ENCODE measurements around the gene SRP68. TPM values are rescaled to one million over a fixed set of nuclear protein-coding genes. Genes with fewer than 3 reads are reported as not detected.

SRP68 gene
- total and polyA plus RNA-seq, 2 of the 8 experiments (the other 6 are each of a cell fraction or from before 2014, with no cell fraction given): 57.7 to 83.5 TPM

DNA sequence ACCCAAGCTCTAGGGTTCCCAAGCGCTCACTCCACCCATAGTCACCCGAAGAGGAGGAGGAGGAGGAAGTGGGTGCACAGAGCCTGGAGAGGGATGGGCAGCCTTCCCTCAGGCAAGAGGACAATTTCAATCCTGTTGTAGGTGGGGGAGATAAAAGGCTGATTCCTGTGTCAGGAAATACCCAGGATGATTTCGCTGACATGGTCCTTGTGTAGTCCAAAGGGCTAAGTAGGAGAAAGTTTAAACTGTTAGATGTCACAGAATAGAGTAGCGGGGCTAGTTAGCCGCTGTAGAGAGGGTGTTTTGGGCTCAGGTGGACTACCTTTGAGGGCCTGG lies 32.5 kb upstream of the SRP68 start:
- Histone ChIP-seq H4K8ac (ENCODE audit: extremely low read depth, insufficient read depth, low read length) (no peak overlapping the region), H3K27ac (ENCODE audit: low read depth, low read length) (no peak overlapping the region), H4K20me1 (replicated peaks in 1 of 2; ENCODE audit: control insufficient read depth in 1 of 2, insufficient read depth in 2 of 2, low read length in 2 of 2) (no peaks in the 10 kb centered on the region), H3K56ac (replicated peaks; ENCODE audit: insufficient read length, low read depth, low read length) (no peak overlapping the region), H2BK12ac (ENCODE audit: low read depth, low read length) (0 out of 2 replicates have a peak overlapping the region, but pooled peaks have one; percentile 11), H3K4me2 (ENCODE audit: insufficient read depth in 1 of 2, low read depth in 2 of 2, low read length in 2 of 2) (no peak overlapping the region; a peak in 1 of 4 replicates), H2BK120ac (replicated peaks; ENCODE audit: low read depth, low read length) (no peak overlapping the region), H3K23me2 (ENCODE audit: low read depth, low read length) (peaks cover 9% of the 10 kb centered on the region; the same call in 1 of the 2 replicates), H3K23ac (ENCODE audit: insufficient read length) (no peak overlapping the region), H3K18ac (ENCODE audit: extremely low read depth, low read length) (no peak overlapping the region), H2BK5ac (ENCODE audit: low read depth, low read length) (peak overlapping the region; percentile 22; the same call in 1 of the 2 replicates), H3K79me2 (ENCODE audit: control insufficient read depth in 1 of 2, insufficient read depth in 2 of 2, low read length in 2 of 2) (peaks cover 5 to 8% of the 10 kb centered on the region in 2 experiments; a peak in 3 of 4 replicates), H2BK15ac (ENCODE audit: low read length) (peak overlapping the region; percentile 92; the same call in 1 of the 2 replicates), H4K5ac (ENCODE audit: insufficient read length, low read depth, low read length) (no peak overlapping the region), H3K27me3 (replicated peaks in 1 of 4; ENCODE audit: control insufficient read depth in 3 of 4, extremely low read depth in 1 of 4, insufficient read depth in 3 of 4, low read length in 3 of 4) (no peaks in the 10 kb centered on the region), H2BK20ac (ENCODE audit: low read length) (peak overlapping the region; percentile 66), H3K4me3 (ENCODE audit: extremely low read depth in 1 of 4, insufficient read depth in 2 of 4, low read depth in 3 of 4, low read length in 4 of 4) (no peak overlapping the region), H3K79me1 (ENCODE audit: low read depth, low read length) (peaks cover 8% of the 10 kb centered on the region), H3K9ac (replicated peaks in 1 of 4; ENCODE audit: extremely low read depth in 1 of 4, low read depth in 3 of 4, low read length in 3 of 4) (no peak overlapping the region), H3K14ac (ENCODE audit: insufficient read length) (no peak overlapping the region), H3K9me3 (ENCODE audit: insufficient read depth in 2 of 2, low read depth in 1 of 2, low read length in 1 of 2) (no peaks in the 10 kb centered on the region), H3K36me3 (ENCODE audit: control insufficient read depth in 2 of 4, insufficient read depth in 4 of 4, low read length in 3 of 4) (peaks cover 8 to 18% (median 9%) of the 10 kb centered on the region in 4 experiments), H3K4ac (replicated peaks; ENCODE audit: insufficient read length, low read depth, low read length) (no peak overlapping the region), H2AFZ (ENCODE audit: low read length) (no peak overlapping the region), H2AK5ac (ENCODE audit: low read depth, low read length) (no peak overlapping the region), H3K4me1 (replicated peaks in 1 of 4; ENCODE audit: control insufficient read depth in 3 of 4, insufficient read depth in 4 of 4, low read length in 3 of 4) (peaks cover 6 to 16% (median 9%) of the 10 kb centered on the region in 4 experiments; a peak in 6 of 7 replicates), H4K91ac (replicated peaks; ENCODE audit: insufficient read length, low read length) (peak overlapping the region; percentile 15)
- WGBS, 2 experiments (ENCODE audit: extremely low coverage in 1 of 2, insufficient coverage in 1 of 2, insufficient read length in 1 of 2, insufficient replicate concordance in 2 of 2, low coverage in 1 of 2, low lambda C conversion rate in 2 of 2, missing lambda C conversion rate in 1 of 2): 81% methylated on average over 5 of the region's 5 CpGs; no CpG with 5 or more reads in 1 of the 2 experiments
- CTCF ChIA-PET (ENCODE audit: partially characterized antibody): interaction anchor here (1.0 to 41.5 kb wide), 6 partner anchors 10 to 280 kb away, joined by 3 to 778 read pairs (median 8); partner anchors contain the start of gene FOXJ1
- FAIRE-seq: no peak
- DNase-seq (ENCODE audit: low read depth in 1 of 2, low spot score in 2 of 2): no peak
- POLR2A ChIA-PET (ENCODE audit: partially characterized antibody): interaction anchor here (0.6 to 4.6 kb wide), 6 partner anchors 9 to 552 kb away, joined by 3 to 23 read pairs (median 4); partner anchors contain the start of genes GALR2, SRP68 and ZACN
- TF ChIP-seq, protein P1, sequence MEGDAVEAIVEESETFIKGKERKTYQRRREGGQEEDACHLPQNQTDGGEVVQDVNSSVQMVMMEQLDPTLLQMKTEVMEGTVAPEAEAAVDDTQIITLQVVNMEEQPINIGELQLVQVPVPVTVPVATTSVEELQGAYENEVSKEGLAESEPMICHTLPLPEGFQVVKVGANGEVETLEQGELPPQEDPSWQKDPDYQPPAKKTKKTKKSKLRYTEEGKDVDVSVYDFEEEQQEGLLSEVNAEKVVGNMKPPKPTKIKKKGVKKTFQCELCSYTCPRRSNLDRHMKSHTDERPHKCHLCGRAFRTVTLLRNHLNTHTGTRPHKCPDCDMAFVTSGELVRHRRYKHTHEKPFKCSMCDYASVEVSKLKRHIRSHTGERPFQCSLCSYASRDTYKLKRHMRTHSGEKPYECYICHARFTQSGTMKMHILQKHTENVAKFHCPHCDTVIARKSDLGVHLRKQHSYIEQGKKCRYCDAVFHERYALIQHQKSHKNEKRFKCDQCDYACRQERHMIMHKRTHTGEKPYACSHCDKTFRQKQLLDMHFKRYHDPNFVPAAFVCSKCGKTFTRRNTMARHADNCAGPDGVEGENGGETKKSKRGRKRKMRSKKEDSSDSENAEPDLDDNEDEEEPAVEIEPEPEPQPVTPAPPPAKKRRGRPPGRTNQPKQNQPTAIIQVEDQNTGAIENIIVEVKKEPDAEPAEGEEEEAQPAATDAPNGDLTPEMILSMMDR (IDR thresholded peaks at IDR 0.05; ENCODE audit: control extremely low read depth in 1 of 3, insufficient read depth in 1 of 3, low read depth in 1 of 3, low read length in 3 of 3): no peak
- no peak for TF ChIP-seq JUND (IDR thresholded peaks at IDR 0.05; ENCODE audit: low read length)
- no peak for TF ChIP-seq POLR2AphosphoS5 (IDR thresholded peaks at IDR 0.05; ENCODE audit: low read depth, low read length)
- no peak for TF ChIP-seq TAF7 (optimal IDR thresholded peaks at IDR 0.05; ENCODE audit: borderline replicate concordance, low read depth, low read length)
- TF ChIP-seq RAD21 (IDR thresholded peaks at IDR 0.05 in 1 of 2, conservative IDR thresholded peaks at IDR 0.05 in 1 of 2; ENCODE audit: low read depth in 2 of 2, low read length in 2 of 2): no peak
- TF ChIP-seq NRF1 (IDR thresholded peaks at IDR 0.05; ENCODE audit: low read depth, low read length): no peak
- TF ChIP-seq RNF2 (IDR thresholded peaks at IDR 0.05; ENCODE audit: borderline replicate concordance, low read depth, low read length, missing control alignments, poor library complexity, severe bottlenecking): no peak
- TF ChIP-seq BACH1 (IDR thresholded peaks at IDR 0.05; ENCODE audit: low read length): no peak
- no peak for TF ChIP-seq NANOG (IDR thresholded peaks at IDR 0.05; ENCODE audit: insufficient read depth, low read depth, low read length, poor library complexity, severe bottlenecking)

Data from H1 (cell line).